HG03457 (cell line): ENCODE data around the gene USP51.
"Not testable (repeated sequence)": the region's sequence is repeated elsewhere in the genome, so short reads cannot be mapped to it uniquely, and the experiment has no call there.

Experiments
- ATAC-seq: cut with Tn5 transposase; IDR thresholded peaks from one replicate; pipeline ENCODE4 v1.9.1; 2021; ENCODE audit warnings: moderate number of reproducible peaks; ENCODE audit not compliant: unreplicated experiment

USP51 gene

DNA sequence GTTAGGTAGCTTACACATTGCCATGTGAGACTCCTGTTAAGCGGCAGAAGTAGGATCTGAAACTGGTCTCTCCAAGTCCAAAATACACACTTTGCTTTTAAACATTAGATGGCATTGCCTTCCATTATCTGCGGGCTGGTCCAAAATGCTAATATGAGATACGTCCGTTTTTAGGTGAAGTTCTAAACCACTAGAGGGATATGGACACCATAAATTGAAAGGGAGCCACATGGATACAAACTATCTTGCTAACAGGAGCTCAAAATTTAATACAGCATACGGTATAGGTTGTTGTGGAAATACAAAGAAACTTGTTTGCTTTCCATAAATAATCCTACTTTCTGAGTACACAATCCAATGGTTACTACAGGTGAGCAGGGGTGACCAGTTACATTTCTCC lies 23.9 kb downstream of the USP51 start:
- not testable (repeated sequence) for ATAC-seq

DNA sequence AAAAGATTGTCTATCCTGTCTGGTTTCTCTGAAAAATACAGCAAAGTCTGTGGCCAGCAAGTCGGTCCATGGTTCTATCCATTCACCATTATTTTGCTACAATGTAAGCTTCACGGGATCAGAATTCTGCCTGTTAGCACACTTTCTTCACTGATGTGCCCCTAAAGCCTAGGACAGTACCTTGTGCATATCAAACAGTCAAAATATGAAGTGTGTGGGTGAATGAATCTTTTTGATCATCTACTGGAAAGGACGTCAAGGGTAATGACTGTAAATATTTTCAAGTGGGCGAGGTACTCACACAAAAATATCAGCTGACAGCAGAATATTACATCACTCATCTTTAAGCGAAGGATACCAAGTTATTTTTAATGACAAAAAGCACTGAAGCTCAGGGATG lies 24.5 kb downstream of the USP51 start:
- ATAC-seq, result not testable (repeated sequence)

DNA sequence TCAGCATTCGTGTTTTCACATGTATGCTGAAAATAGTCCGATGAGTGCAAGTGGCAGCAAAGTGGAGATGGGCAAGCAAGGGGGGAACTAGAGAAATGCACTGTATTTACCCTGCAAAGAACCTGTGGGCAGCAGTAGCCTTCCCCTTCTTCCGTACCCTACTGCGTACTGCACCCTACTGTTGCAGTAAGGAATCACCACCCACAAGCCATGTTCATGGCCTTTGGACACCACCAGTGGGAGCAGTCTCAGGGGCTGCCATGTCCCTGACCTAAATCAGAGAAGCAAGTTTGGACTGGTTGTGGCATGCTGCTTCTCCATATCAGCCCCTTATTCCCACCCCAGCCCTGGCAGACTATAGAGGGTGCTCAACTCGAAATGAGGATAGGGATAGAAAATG lies 25.6 kb downstream of the USP51 start:
- ATAC-seq, result not testable (repeated sequence)

DNA sequence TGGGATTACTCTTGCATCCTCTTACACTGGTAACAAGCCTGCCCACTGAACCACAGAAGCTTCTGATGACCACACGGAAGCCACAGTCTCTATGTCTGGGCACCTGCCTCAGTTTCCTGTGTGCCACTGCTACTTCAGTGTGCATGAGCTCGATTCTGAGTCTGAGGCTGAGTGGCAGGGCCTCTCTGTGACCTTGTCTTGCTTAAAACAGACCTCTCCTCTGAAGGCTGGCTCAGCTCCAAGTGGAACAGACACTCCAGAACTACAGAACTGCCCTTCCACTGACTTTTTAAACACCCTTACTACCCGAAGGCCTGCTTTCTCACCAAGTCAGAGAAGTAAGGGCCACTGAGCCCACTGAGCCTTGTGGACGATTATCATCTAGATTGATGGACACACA lies 29.7 kb downstream of the USP51 start:
- ATAC-seq, result not testable (repeated sequence)

DNA sequence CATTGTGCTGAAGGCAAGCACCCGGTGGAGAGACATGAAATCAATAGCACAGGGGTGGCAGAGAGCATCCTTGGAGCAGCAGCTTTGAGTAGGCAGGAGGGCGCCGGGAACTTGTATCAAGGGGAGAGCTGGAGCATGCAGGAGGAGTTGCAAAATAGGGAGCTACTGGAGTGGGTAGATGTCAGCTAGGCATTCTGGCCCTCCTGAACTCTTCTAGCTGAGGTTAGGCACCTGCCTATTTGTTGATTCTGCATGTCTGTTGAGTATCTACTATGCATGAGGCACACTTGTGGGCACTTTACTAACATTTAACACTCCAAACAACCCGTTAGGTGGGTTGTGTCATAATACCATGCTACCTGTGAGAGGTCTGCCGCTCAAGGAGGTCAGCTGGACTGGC lies 30.2 kb downstream of the USP51 start:
- not testable (repeated sequence) for ATAC-seq

DNA sequence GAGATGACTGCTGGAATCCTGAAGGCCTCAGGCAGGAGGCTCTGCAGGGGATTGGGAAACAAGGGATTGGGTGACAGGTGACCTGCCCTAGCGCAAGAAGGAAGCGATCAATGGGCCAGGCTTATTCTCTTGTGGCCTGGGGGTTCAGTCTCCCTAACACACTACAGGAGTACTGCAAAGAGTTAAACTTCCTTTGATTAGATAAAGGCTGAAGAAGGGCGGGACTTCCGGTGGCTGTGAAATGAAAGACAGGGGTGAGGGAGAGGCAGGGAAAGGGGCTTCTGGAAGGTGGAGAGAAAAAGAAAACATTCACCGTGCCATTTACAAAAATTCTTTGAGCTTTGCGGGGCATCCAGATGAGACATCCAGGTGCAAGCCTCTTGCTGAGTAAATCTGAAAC lies 33.9 kb downstream of the USP51 start:
- ATAC-seq, result not testable (repeated sequence)

DNA sequence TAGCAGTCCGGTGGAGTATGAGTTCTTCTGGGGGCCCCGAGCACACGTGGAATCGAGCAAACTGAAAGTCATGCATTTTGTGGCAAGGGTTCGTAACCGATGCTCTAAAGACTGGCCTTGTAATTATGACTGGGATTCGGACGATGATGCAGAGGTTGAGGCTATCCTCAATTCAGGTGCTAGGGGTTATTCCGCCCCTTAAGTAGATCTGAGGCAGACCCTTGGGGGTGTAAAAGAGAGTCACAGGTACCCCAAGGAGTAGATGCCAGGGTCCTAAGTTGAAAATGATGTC lies 36.9 kb downstream of the USP51 start:
- no peak for ATAC-seq

DNA sequence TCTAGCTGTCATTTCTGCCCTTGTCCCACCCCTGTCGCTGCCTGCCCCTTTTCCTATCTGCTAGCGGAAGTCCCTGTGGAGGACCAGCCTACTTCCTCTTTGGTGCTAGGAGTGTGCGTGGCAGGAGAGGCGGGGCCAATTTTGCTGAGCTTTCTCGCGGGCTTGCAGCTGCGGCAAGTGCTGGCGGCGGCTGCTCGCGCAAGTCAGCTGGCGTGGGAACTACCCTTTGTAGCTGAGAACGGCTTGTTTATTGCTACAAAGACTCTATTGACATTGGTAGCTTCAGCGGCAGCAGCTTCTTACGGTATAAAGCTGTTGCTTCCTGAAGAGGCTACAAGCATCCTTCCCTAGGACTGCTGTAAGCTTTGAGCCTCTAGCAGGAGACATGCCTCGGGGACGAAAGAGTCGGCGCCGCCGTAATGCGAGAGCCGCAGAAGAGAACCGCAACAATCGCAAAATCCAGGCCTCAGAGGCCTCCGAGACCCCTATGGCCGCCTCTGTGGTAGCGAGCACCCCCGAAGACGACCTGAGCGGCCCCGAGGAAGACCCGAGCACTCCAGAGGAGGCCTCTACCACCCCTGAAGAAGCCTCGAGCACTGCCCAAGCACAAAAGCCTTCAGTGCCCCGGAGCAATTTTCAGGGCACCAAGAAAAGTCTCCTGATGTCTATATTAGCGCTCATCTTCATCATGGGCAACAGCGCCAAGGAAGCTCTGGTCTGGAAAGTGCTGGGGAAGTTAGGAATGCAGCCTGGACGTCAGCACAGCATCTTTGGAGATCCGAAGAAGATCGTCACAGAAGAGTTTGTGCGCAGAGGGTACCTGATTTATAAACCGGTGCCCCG lies 37.4 kb downstream of the USP51 start, which contains the start of gene MAGEH1:
MAGEH1 (plus strand) TSS at position 138 of the 843 bp plus-strand sequence; CDS start at position 386, 248 bp downstream.
- peak; percentile 98 for ATAC-seq

DNA sequence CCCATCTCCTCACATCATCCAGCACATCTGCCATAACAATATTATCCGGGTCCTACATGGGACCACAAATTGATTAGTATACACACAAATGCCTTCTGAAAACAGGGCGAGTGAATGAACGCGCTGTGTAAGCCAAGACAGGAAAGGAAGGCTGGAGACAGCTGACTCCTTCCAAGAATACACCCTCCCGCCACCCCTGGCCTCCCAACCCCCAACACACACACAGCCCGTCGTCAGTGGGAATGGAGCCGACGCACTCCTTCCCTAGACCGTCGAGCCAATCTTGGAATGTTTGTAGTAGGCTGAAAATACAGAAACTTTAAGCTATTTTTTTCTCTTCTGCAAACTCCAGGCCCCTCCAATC lies 38.0 kb downstream of the USP51 start:
- peak; percentile 19 for ATAC-seq

DNA sequence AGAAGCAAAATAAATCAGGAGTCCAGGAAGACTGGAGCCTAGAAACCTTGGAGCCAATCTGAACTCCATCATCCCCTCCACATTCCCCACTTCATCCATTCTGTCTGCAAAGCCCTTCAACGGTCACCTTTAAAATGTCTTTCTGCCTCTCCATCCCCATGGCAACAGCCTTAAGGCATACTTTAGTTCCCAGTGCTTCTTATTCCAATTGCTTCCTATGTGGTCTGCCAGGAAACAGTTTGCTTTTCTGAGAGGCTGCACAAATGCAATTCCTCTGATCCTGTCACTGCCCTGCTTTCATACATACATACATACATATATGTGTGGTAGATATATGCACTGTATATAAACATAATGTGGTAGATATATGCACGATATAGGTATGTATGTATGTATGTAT lies 38.5 kb downstream of the USP51 start:
- ATAC-seq, result no peak

DNA sequence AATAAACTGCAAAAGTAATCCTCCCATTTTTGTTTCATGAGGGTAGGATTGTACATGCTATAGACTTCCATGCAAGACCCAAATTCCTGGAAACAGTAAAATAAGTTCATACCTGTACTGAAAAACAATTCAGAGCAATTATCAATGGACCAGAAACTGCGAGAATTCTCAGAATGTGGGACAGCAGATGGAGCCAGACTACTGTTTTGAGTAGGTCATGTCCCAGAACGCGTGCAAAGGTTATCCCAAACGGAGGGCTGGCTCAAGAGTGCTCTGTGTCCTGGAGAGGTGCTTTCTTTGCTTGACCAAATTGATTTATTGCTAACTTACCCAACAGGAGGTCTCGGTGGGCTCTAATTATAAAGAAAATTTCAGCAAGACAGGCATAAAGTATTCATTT lies 39.4 kb downstream of the USP51 start:
- no peak for ATAC-seq

DNA sequence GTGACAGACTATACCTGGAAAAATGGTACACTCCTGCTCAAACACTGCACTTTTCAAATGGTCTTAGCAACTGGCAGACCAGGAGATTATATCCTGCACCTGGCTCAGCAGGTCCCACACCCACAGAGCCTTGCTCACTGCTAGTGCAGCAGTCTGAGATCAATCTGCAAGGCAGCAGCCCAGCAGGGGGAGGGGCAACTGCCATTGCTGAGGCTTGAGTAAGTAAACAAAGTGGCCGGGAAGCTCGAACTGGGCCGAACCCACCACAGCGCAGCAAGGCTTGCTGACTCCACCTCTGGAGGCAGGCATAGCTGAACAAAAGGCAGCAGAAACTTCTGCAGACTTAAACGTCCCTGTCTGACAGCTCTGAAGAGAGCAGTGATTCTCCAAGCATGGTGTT lies 46.2 kb downstream of the USP51 start:
- not testable (repeated sequence) for ATAC-seq
